Psoas muscle (tissue), 8 donors: ENCODE measurements around the gene FEM1C. TPM values are rescaled to one million over a fixed set of nuclear protein-coding genes. Genes with fewer than 3 reads are reported as not detected.
A peak's percentile ranks its signal among the peaks of the same experiment; 100 is the strongest.
"Not testable (repeated sequence)": the region's sequence is repeated elsewhere in the genome, so short reads cannot be mapped to it uniquely, and the experiment has no call there.

Experiments used
- ATAC-seq, 4 donors: fragments of 200-7000 bp; cut with Tn5 transposase; one replicate each; pipeline ENCODE4 v1.9.1; 2020; ENCODE audit warnings: moderate library complexity in 3 of 4, mild to moderate bottlenecking in 2 of 4
- DNase-seq, 2 donors: peaks; one replicate each; pipeline ENCODE4 v3.0.0-alpha.2; 2020
- H3K27ac ChIP-seq: fragments of 200-600 bp; one replicate; pipeline ENCODE4 v1.8.0; 2022
- H3K27me3 ChIP-seq, 3 donors: fragments of 200-600 bp in 1 of 3; one replicate each; pipeline versions ENCODE4 v1.6.1 to v1.8.0; 2013 to 2022; ENCODE audit warnings: low read length in 2 of 3, mild to moderate bottlenecking in 2 of 3, moderate library complexity in 1 of 3; ENCODE audit not compliant: insufficient read depth in 3 of 3
- H3K36me3 ChIP-seq, 2 donors: fragments of 200-600 bp in 1 of 2; one replicate each; pipeline versions ENCODE4 v1.6.1 to v1.8.0; 2013 to 2022; ENCODE audit warnings: low read depth in 1 of 2, mild to moderate bottlenecking in 1 of 2, moderate library complexity in 1 of 2; ENCODE audit not compliant: insufficient read depth in 1 of 2
- H3K4me1 ChIP-seq: fragments of 200-600 bp; one replicate; pipeline ENCODE4 v1.8.0; 2022
- H3K4me3 ChIP-seq: fragments of 200-600 bp; one replicate; pipeline ENCODE4 v1.8.0; 2022; ENCODE audit warnings: mild to moderate bottlenecking
- H3K9me3 ChIP-seq: fragments of 200-600 bp; one replicate; pipeline ENCODE4 v1.8.0; 2022
- CTCF ChIP-seq: fragments of 200-600 bp; IDR thresholded peaks from one replicate; pipeline ENCODE4 v1.8.0; 2022; ENCODE audit warnings: antibody characterized with exemption
- WGBS, 3 donors: extraction: QIAGEN DNeasy Blood & Tissue Kit; methylation state at CpG; one replicate each; pipeline versions ENCODE4 v1.1.6 to v1.1.7; 2013; 5-methylcytosine and 5-hydroxymethylcytosine counted together
- intact Hi-C, 2 donors: fragments of 100-400 bp; cut with DNase I; formaldehyde crosslinking; loops; one replicate each; pipeline versions ENCODE4 v1.11.0 to v1.14.2; 2022
- polyA plus RNA-seq, 3 donors: library from polyadenylated mRNA; stranded (reverse); fragments of 200-250 nt; gene quantifications; one replicate each; pipeline ENCODE4 v1.2.3, GENCODE V29; 2013
- total RNA-seq, 4 donors: library from RNA; stranded (reverse); fragmentation: NEBNext Ultra II Directional in 2 of 4; extraction: Animal tissue kit (Norgen Biotek cat#: 25700) in 2 of 4; gene quantifications; one replicate each; pipeline versions ENCODE4 v1.2.1 to v1.2.4, GENCODE V29; 2021 to 2023
- donor health status: healthy with polysubstance abuse.
- donor health status: DM: no; HTN: no; CAD: no; lungs with moderate emphysema.
- donor health status: Bipolar disorder and iron deficiency.
- donor health status: healthy.
- donor health status: DM: yes; HTN: yes; CAD: no.
- donor health status: DM: no; HTN: no; CAD: no.
- donor health status: DM: no; HTN: no; CAD: no.
- donor health status: DM: yes; HTN: yes; CAD: no.

The FEM1C gene
- total and polyA plus RNA-seq, 7 donors: 9.1 to 44.5 (median 26.0) TPM

GRCh38 chr5:115484368-115484767 is 60.2 kb downstream of the FEM1C start:
- no peak for ATAC-seq

GRCh38 chr5:115480900-115481299 is 63.7 kb downstream of the FEM1C start:
- Histone ChIP-seq H3K9me3 (no peaks in the 10 kb centered on the region), H3K4me3 (no peak overlapping the region), H3K36me3 (no peaks in the 10 kb centered on the region), H3K4me1 (no peaks in the 10 kb centered on the region), H3K27me3 (no peaks in the 10 kb centered on the region), H3K27ac (no peak overlapping the region)
- no peak for TF ChIP-seq CTCF
- DNase-seq: no peak
- intact Hi-C loops: no loop called here
- ATAC-seq: no peak

More at GRCh38 chr5:115484368-115484767, 60.2 kb downstream of the FEM1C start:
- DNase-seq: no peak
- Histone ChIP-seq H3K27ac (no peak overlapping the region), H3K27me3 (no peaks in the 10 kb centered on the region), H3K36me3 (no peaks in the 10 kb centered on the region), H3K9me3 (no peaks in the 10 kb centered on the region), H3K4me3 (no peak overlapping the region), H3K4me1 (no peaks in the 10 kb centered on the region)
- intact Hi-C loops: no loop called here
- no peak for TF ChIP-seq CTCF
- WGBS, 3 donors: 78 to 89% (median 88%) methylated on average over 4 of the region's 4 CpGs

GRCh38 chr5:115480271-115480670 is 64.3 kb downstream of the FEM1C start:
- H3K36me3 ChIP-seq: no peaks in the 10 kb centered on the region
- ATAC-seq (no peak), DNase-seq (no peak)
- H3K9me3 ChIP-seq: no peaks in the 10 kb centered on the region
- intact Hi-C loops: no loop called here
- no peak overlapping the region for H3K27ac ChIP-seq
- WGBS, 3 donors: 57 to 87% (median 68%) methylated on average over 4 of the region's 4 CpGs
- H3K4me3 ChIP-seq: no peak overlapping the region
- TF ChIP-seq CTCF: no peak
- H3K4me1 ChIP-seq: no peaks in the 10 kb centered on the region
- H3K27me3 ChIP-seq: no peaks in the 10 kb centered on the region

- DNase-seq, H3K27ac ChIP-seq, H3K36me3 ChIP-seq, ATAC-seq, H3K27me3 ChIP-seq, H3K4me3 ChIP-seq, H3K4me1 ChIP-seq, intact Hi-C loops, H3K9me3 ChIP-seq: not testable (repeated sequence)
- WGBS, 3 donors: 68 to 87% (median 85%) methylated on average over 2 of the region's 2 CpGs
Measured at GRCh38 chr5:115479166-115479873, 65.3 kb downstream of the FEM1C start.

GRCh38 chr5:115478281-115478680 is 66.3 kb downstream of the FEM1C start:
- intact Hi-C loops: no loop called here
- peaks cover 1% of the 10 kb centered on the region for H3K4me1 ChIP-seq
- TF ChIP-seq CTCF: no peak
- no peak overlapping the region for H3K4me3 ChIP-seq
- peak overlapping the region; percentile 33 for H3K27ac ChIP-seq
- no peaks in the 10 kb centered on the region for H3K9me3 ChIP-seq
- whole genome bisulfite sequencing, 3 donors: 64 to 80% (median 79%) methylated on average over 2 of the region's 2 CpGs
- H3K27me3 ChIP-seq: no peaks in the 10 kb centered on the region
- no peaks in the 10 kb centered on the region for H3K36me3 ChIP-seq
- DNase-seq (no peak), ATAC-seq (no peak)
